ENCODE results near the gene AIDA. TPM values are rescaled to one million over a fixed set of nuclear protein-coding genes. Genes with fewer than 3 reads are reported as not detected.
"Not testable (repeated sequence)": the region's sequence is repeated elsewhere in the genome, so short reads cannot be mapped to it uniquely, and the experiment has no call there.

Gene AIDA, protein sequence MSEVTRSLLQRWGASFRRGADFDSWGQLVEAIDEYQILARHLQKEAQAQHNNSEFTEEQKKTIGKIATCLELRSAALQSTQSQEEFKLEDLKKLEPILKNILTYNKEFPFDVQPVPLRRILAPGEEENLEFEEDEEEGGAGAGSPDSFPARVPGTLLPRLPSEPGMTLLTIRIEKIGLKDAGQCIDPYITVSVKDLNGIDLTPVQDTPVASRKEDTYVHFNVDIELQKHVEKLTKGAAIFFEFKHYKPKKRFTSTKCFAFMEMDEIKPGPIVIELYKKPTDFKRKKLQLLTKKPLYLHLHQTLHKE
- total RNA-seq, result 103 TPM

DNA sequence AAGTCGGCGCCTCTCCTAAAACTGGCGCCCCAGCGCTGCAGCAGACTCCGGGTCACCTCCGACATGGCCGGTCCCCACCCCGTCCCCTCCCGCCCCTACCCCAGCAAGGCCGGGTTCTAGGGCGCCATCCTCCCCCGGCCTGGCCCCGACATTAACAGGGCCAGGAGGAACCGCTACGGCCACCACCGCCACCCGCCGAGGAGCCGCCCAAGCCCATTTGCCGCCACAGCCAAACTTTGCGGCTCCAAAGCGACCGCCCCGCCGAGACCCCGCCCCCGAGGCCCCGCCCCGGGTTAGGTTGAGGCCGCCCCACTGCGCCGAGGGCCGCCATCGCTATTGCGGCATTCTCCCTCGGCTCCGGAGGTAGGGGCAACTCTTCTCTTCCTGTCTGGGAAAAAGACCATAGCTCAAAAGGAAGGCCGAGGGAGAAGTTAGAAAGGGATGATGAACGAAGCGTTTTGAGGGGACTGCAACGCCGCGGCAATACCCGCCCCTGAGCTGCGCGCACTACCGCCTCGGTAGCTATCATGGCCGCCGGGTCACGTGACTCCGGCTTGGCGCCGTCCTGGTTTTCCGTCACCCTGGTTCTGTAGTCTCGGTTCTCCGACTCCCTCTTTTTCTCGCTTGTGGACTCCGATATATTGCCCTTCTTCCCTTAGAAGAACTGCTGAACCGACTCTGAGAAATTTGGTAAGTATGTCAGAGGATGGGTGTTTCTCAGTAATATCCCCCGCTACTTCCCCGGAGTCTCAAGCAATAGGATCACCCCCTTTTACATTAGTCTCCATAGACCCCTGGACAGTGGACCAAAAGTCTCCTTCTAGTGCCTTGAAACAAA, at the start of gene AIDA, which contains the start of gene BROX:
AIDA (minus strand) TSS at position 239 of the 838 bp plus-strand sequence; CDS start at position 65, 174 bp downstream.
BROX (plus strand) TSS at position 312 of the 838 bp plus-strand sequence. CDS start 3,136 bp downstream, outside the sequence.
- intact Hi-C loops (cut with DNase I), result no loop called here
- peak; percentile 98 for DNase-seq (ENCODE audit: low spot score)
- peak; percentile 96 for ATAC-seq

DNA sequence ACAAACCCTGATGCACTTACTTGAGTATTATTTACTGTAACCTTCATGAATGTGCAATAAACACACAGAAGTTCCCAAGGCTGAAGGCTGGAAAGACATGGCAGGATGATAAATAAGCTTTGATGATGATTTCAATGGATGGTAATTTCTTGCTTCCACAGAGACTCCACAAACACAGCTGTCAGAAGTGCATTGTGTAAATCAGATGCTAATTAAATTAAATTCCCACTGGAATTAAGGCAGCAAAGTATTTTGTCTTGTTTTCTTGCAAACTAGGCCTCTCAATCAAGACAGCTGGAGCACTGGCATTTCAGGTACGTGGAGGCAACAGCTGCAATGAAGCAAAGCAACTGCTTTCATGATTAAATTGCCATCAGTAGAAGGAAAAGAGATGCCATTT, 48.8 kb upstream of the AIDA start:
- intact Hi-C loops (cut with DNase I), result no loop called here
- ATAC-seq, result no peak
- no peak for DNase-seq (ENCODE audit: low spot score)

DNA sequence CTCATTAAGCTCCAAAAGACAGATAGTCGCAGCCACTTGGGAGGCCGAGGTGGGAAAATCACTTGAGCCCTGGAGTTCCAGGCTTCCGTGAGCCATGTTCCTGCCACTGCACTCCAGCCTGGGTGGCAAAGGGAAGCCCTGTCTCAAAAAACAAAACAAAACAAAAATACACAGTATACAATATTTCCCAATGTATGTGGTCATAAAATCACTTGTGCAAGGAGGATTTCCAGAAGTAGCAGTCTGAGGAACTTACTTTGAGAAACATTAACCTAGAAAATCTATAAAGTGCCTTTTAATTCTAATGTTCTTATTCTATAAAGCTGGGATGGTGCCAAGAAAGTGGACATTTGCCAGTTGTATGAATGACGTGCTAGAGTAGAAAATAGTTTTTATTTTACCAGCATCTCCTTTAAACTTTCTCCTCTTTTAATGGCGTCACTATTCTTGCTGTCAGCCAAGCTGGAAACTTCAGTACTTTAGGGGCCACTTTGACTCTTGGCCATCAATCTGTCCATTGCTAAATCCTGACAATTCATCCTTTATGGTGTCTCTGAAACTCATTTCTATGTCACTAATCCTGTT, 47.3 kb upstream of the AIDA start:
- ATAC-seq (no peak), DNase-seq (ENCODE audit: low spot score) (no peak)
- intact Hi-C loops (cut with DNase I), result no loop called here

DNA sequence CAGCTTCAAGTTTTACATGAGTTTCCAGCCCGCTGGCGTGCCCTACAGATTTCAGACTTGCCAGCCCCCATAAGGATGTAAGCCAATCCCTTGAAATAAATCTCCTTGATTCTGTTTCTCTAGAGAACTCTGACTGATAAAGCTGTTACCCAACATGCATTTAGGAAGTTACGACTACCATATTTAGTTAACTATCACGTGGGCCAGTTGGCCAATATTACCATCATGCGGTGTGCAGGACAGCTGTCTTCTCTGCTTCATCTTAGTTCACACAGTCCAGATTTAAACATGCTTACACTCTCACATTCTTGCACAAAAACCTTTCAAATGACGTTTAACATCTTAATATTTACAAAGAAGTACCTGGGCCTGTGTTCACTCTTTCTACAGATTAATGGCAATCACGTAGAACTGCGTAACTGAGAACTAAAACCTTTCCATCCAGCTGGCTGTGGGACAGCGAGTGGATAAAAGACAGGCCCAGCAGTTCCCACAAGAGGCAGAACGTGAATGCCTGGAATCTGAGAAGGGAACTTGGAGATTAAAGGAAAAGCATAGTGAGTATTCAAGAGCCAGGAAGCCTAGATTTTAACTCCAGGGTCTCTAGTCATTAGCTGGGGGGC, 45.5 kb upstream of the AIDA start:
- no peak for ATAC-seq
- intact Hi-C loops (cut with DNase I), result no loop called here
- no peak for DNase-seq (ENCODE audit: low spot score)

DNA sequence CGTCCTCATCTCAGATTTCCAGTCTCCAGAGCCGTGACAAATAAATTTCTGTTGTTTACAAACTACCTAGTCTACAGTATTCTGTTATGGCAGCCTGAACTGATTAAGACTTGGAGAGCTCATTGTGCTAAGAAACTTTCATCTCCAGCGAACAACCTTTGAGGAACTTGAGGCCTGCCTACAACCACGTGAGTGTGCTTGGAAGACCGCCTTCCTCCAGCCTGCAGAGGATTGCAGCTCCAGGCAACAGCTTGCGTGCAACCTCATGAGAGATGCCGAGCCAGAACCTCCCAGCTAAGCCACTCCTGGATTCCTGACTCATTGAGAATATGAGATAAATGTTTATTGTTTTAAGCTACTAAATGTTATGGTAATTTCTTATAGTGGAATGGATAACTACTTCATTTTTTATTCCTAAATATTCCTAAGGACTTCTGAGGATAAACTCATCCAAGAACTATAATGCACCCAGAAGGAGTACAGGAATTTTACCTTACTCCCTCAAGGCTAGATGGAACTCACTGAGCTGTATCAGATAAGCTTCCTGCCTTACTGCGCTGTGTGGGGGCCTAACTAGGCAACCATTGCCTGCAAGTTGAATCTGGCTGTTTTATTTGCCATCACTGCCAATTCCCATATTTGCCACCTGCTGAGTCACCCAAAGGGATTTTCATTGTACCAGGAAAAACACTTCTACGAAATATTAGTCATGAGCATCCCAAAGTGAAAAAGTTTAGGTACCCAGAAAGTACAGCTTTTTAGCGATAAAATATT, 42.3 kb upstream of the AIDA start:
- intact Hi-C loops (cut with DNase I), result no loop called here
- ATAC-seq, result peak; percentile 97
- DNase-seq (ENCODE audit: low spot score), result peak; percentile 79

DNA sequence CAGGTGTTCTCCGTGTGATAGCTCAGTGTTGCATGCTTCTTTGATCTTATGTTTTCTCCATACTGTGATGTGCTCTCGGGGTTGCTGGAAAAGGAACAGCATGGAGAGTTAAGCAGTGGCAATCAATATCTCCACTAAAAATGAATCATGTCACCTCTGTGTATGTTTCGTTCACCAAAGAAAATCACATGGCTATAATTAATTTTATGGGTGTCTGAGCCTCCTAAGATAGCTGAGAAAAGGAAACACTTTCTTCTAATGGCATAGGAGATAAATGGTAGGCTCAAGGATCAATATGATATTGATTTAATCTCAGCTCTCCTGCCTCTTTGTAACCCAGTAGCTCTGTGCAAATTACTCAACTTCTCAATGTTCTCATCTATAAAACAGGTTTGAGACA, 39.0 kb upstream of the AIDA start:
- DNase-seq (ENCODE audit: low spot score) (no peak), ATAC-seq (no peak)
- intact Hi-C loops (cut with DNase I), result no loop called here

DNA sequence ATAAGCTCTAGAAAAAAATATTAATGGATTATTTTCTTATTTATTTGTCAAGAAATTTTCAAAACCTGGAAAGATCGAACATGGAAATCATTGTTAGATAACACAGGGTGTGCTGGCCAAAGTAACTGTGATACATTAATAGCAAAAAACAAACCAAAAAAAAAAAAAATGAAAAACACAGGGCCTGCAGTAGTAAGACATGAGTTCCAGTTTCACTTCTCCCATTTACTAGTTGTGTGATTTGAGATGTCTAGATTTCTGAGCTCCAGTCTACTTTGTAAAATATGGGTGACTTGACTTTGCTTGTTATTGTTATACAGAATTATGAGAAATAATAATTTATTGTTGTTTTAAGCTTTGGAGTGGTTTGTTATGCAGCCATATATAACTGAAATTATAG, 38.4 kb upstream of the AIDA start:
- ATAC-seq (no peak), DNase-seq (ENCODE audit: low spot score) (no peak)
- intact Hi-C loops (cut with DNase I), result no loop called here

DNA sequence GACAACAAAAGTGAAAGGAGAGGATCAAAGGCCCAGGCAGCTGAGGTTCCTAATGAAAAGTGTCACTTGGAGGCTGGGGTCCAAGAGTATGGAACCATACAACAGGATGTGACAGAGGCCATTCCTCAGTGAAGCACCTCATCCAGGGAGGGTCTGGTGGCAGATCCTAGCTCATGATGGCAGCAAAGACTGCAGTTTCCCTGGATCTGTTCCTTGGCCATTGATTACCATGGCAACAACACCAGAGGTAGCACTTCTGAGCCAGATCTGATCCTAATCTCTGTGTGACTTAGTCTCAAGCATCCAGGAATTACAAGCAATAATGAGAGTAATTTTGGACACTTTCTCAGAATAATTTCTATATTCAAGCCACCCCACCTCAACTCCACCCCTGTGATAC, 37.6 kb upstream of the AIDA start:
- intact Hi-C loops (cut with DNase I), result no loop called here
- no peak for ATAC-seq
- DNase-seq (ENCODE audit: low spot score), result no peak

DNA sequence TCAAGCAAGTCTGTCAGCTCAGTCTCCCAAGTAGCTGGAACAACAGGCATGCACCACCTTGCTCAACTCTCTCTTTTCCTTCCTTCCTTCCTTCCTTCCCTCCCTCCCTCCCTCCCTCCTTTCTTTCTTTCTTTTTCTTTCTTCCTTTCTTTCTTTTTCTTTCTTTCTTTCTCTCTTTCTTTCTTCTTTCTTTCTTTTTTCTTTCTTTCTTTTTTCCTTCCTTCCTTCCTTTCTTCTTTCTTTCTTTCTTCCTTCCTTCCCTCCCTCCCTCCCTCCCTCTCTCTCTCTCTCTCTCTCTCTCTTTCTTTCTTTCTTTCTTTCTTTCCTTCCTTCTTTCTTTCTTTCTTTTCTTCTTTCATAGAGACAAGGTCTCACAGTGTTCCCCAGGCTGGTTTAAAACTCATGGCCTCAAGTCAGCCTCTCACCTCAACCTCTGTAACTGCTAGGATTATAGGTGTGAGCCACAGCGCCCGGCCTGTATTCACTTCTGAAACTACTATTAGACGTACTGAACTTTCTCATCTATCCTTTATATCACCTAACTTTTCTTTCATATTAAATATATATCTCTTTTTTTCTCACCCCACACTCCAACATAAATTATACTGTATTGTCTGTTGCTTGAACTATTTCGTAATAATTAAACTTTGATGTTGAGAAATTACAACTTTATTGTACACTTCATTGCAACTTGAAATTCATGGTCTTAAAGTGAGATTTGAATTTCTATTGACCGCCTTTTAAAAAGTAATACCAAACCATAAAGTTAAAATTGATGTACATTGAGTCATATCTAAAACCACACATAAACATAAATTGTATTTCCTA, 29.6 kb upstream of the AIDA start:
- ATAC-seq; DNase-seq (ENCODE audit: low spot score); intact Hi-C loops (cut with DNase I): not testable (repeated sequence)

DNA sequence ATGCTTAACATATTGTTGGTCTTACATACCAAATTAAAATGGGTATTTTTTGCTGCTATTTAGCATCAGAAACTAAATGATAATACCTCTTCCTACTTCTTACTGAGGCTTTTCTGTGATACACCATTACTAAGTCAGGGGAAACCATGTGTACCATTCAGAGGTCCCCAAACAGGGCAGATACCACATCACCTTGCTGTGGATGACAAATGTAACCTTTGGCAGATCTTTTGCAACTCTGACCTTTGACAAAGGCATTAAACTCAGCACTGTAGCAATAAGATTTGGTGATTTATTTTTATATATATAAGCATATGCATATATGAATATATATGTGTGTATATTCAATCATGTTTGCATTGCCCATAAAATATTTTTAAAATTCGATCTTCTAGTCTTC, 27.6 kb upstream of the AIDA start:
- DNase-seq (ENCODE audit: low spot score), result no peak
- intact Hi-C loops (cut with DNase I), result no loop called here
- ATAC-seq, result no peak

DNA sequence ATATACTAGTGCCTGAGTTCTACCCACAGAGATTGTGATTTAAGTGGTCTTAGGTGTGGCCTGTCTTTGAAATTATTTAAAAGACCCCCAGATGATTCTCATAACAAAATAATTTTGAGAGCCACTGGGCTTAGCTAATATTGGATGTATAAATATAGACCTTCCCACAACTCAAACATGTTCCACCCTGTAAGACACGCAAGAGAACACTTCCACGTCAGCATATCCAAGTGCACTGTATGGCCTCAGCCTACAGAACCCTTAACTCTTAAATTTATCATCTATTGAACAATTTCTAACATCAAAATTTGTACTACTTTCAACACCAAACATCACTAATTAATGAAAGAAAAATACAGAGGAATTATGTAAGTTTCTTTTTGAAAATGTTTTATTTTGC, 27.2 kb upstream of the AIDA start:
- peak; percentile 66 for ATAC-seq
- DNase-seq (ENCODE audit: low spot score), result no peak
- intact Hi-C loops (cut with DNase I), result no loop called here

DNA sequence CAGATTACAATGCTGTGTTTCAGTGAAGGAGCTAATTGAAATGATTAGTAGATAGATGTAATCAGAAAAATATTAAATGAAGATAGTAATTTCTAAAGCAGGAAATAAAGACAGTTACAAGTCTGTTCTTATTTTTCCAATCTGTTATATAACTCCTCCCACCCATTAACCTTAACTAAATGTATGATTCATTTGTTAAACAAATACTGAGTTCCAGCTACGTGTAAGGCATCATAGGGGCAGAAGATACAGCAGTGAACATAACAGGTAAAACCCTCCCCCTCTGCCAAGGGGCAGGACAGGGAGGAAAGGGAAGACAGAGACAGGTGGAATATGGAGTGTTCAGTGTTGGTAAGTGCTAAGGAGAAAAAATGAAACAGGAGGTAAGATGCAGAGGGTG, 24.7 kb upstream of the AIDA start, which contains the start of gene FAM177B:
FAM177B (plus strand) TSS at position 231 of the 400 bp plus-strand sequence. CDS start 9,344 bp downstream, outside the sequence.
- intact Hi-C loops (cut with DNase I), result no loop called here
- ATAC-seq (no peak), DNase-seq (ENCODE audit: low spot score) (no peak)

DNA sequence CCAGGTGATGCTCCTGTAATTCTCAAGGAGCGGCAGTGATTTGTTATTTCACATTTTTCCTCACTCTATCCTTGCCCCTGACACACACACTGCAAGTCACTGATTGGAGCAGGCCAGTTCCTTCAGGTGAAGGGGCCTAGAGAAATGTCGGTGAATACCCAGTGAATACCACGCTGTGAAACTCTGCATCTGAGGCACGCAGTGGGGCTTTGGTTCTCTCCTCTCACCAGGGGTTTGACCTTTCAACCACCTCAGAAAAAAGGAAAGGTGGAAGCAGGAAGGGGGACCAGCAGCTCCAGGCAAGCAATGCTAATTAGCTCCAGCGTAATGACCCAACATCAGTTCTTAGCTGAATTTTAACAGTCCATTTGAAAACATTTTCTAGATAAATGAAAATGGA, 24.2 kb upstream of the AIDA start:
- ATAC-seq (no peak), DNase-seq (ENCODE audit: low spot score) (no peak)
- intact Hi-C loops (cut with DNase I), result no loop called here

DNA sequence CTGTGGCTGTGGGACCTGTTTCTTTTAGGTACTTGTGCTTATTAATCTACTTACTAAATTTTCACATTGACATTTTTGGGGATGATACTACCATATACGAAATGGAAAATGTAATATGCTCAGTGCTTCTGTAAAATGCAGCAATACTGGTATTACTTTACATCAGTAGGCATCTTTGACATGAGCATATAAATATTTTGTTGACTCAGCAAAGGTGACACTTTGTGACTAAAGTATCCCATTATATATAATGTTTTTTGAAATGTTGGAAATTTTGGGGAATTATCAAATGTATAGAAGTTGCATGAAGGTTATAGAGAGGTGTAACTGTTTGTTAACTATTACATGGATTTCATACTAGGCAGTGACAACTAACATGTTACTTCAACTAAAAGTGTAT, 22.4 kb upstream of the AIDA start:
- intact Hi-C loops (cut with DNase I), result no loop called here
- no peak for ATAC-seq
- no peak for DNase-seq (ENCODE audit: low spot score)

DNA sequence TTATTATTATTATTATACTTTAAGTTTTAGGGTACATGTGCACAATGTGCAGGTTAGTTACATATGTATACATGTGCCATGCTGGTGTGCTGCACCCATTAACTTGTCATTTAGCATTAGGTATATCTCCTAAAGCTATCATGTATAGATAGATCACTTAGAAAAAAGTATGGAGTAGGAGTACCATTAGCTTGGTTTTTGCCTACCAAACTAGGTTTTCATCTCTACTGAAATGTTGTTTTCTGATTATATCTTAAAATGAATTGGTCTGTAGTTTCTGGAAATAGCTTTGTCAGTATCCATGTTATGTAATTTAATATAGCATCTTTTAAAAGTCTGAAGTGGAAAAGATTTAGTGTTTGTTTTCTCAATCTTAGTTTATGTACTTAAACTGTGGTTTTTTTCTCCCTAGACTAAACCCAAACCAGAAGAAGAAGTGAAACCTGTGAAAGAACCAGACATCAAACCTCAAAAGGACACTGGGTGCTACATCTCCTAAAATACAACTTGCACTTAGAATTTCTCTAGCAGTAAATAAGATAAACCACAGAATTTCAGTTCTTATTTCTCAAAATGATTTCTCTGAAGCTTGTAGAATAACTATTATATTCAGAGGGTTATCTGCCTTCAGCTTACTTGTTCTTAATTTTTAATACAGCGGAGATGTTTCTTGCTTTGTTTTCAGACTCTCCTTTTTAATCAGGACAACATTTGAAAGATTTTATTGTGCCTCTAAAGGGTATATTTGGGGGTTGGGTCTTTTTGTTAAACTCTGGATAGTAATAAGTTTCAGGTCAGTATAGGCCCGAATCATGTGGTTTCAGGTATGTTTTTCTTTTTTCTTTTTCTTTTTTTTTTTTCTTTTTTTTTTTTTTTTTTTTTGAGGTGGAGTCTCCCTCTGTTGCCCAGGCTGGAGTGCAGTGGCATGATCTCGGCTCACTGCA, 20.2 kb upstream of the AIDA start:
- intact Hi-C loops (cut with DNase I), result no loop called here
- DNase-seq (ENCODE audit: low spot score), result no peak
- no peak for ATAC-seq

DNA sequence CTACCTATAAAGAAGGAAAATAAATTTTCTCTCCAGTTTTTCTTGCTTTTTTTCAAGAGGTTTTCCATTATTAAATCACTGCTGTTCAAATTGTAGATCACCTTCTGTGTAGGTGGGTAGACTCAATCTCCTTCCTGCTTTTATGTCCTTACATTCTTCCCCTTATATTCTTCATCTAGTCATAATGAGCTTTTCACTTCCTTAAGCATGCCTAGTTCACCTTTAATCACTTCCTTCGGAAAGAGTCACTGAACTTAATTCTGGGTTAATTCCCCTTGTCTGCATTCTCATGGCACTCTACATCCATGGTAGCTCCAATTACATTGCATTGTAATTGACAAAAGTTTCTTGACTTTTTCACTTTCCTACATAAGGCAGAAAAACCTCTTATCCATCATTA, 18.6 kb upstream of the AIDA start:
- DNase-seq (ENCODE audit: low spot score), result no peak
- ATAC-seq, result no peak
- intact Hi-C loops (cut with DNase I), result no loop called here

DNA sequence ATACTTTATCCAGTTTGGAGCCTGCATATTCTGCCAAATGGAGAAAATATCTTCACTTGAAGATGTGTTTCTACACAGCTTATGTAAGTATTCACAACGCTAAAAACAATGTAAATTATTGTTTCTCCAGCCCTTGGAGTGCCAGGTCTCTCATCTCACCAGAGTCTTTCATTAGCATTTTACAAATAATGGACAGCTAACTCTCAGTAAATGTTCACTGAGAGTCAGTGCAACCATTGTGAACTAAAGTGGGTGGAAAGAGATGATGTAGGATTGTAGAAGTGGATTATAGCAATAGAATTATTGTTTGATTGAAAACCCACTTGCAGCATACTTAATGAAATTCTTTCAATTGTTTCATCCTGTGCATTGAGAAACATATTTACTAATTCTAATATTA, 16.5 kb upstream of the AIDA start:
- intact Hi-C loops (cut with DNase I), result no loop called here
- DNase-seq (ENCODE audit: low spot score) (no peak), ATAC-seq (no peak)

Data from sciatic nerve (tissue), 2 donors.